Suprapubic skin (tissue), 4 donors: ENCODE measurements around the gene MDGA2.

ENCODE experiments used
- CTCF ChIP-seq, 2 donors: fragments of 200-600 bp in 1 of 2; fragments of 450-650 bp in 1 of 2; sonication (generic) in 1 of 2; IDR thresholded peaks; one replicate each; pipeline ENCODE4 v1.5.1; 2016 to 2019; ENCODE audit warnings: antibody characterized with exemption in 2 of 2, mild to moderate bottlenecking in 1 of 2, moderate library complexity in 1 of 2
- POLR2A ChIP-seq, 2 donors: fragments of 450-650 bp; IDR thresholded peaks; one replicate each; pipeline ENCODE4 v1.6.1; 2017; ENCODE audit warnings: antibody characterized with exemption in 2 of 2, mild to moderate bottlenecking in 2 of 2, moderate library complexity in 2 of 2
- POLR2AphosphoS5 ChIP-seq, 3 donors: sonication (generic); formaldehyde crosslinking; IDR thresholded peaks; one replicate each; pipeline ENCODE4 v1.6.1; 2017; ENCODE audit warnings: antibody characterized with exemption in 3 of 3

- TF ChIP-seq CTCF (IDR thresholded peaks at IDR 0.05) (no peak), POLR2A (IDR thresholded peaks at IDR 0.05) (no peak), POLR2AphosphoS5 (IDR thresholded peaks at IDR 0.05) (no peak)
Observed at GRCh38 chr14:47511829-47512228, 163.6 kb downstream of the MDGA2 start.
